ENCODE measurements around the gene USP25. TPM values are rescaled to one million over a fixed set of nuclear protein-coding genes. Genes with fewer than 3 reads are reported as not detected.

USP25 gene
- total RNA-seq, 1 donor from 2014 or later = 49.9 TPM

- Mint-ChIP-seq H3K9me3 (peaks cover 8% of the 10 kb centered on the region), H3K27ac (no peak overlapping the region), H3K4me3 (no peak overlapping the region)
Measured at GRCh38 chr21:15761507-15762100, 31.8 kb downstream of the USP25 start.

DNA sequence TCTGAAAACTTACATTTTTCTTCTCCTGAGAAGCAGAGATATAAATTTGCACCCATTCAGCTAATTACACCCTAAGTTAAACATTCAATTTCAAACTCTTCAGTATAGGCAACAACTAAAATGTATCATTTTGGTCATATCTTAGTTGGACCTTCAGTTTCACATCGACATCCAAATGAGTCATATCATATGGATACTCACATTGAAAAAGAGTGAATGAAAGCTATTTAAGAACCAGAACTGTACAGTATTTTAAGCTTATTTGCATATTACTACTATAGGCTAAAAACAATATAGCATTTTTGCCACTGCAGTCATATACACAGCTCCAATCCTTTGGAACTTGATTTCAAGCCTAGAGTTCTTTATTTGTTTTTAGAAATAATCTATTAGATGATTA lies 33.6 kb downstream of the USP25 start:
- peaks cover 22% of the 10 kb centered on the region for H3K4me1 Mint-ChIP-seq (ENCODE audit: unreplicated experiment)

More at GRCh38 chr21:15761507-15762100, 31.8 kb downstream of the USP25 start:
- no peak for DNase-seq (ENCODE audit: extremely low spot score, unreplicated experiment)
- TF ChIP-seq, protein P1, sequence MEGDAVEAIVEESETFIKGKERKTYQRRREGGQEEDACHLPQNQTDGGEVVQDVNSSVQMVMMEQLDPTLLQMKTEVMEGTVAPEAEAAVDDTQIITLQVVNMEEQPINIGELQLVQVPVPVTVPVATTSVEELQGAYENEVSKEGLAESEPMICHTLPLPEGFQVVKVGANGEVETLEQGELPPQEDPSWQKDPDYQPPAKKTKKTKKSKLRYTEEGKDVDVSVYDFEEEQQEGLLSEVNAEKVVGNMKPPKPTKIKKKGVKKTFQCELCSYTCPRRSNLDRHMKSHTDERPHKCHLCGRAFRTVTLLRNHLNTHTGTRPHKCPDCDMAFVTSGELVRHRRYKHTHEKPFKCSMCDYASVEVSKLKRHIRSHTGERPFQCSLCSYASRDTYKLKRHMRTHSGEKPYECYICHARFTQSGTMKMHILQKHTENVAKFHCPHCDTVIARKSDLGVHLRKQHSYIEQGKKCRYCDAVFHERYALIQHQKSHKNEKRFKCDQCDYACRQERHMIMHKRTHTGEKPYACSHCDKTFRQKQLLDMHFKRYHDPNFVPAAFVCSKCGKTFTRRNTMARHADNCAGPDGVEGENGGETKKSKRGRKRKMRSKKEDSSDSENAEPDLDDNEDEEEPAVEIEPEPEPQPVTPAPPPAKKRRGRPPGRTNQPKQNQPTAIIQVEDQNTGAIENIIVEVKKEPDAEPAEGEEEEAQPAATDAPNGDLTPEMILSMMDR (conservative IDR thresholded peaks at IDR 0.05) = no peak
- H3K4me1 Mint-ChIP-seq (ENCODE audit: unreplicated experiment) = peaks cover 12% of the 10 kb centered on the region
- H3K36me3 Mint-ChIP-seq = peaks cover 31% of the 10 kb centered on the region
- H3K27me3 Mint-ChIP-seq = no peaks in the 10 kb centered on the region

GRCh38 chr21:15764878-15765277 lies 35.1 kb downstream of the USP25 start:
- no peaks in the 10 kb centered on the region for H3K27me3 Mint-ChIP-seq
- no peak for DNase-seq (ENCODE audit: extremely low spot score, unreplicated experiment)
- TF ChIP-seq, protein P1 (conservative IDR thresholded peaks at IDR 0.05) = no peak
- no peak overlapping the region for H3K4me3 Mint-ChIP-seq
- no peak overlapping the region for H3K27ac Mint-ChIP-seq
- peaks cover 24% of the 10 kb centered on the region for H3K4me1 Mint-ChIP-seq (ENCODE audit: unreplicated experiment)
- H3K36me3 Mint-ChIP-seq = peaks cover 34% of the 10 kb centered on the region
- no peaks in the 10 kb centered on the region for H3K9me3 Mint-ChIP-seq

More for the DNA sequence above, 33.6 kb downstream of the USP25 start:
- no peaks in the 10 kb centered on the region for H3K27me3 Mint-ChIP-seq
- no peaks in the 10 kb centered on the region for H3K9me3 Mint-ChIP-seq
- H3K27ac Mint-ChIP-seq = no peak overlapping the region
- TF ChIP-seq, protein P1 (conservative IDR thresholded peaks at IDR 0.05) = no peak
- peaks cover 31% of the 10 kb centered on the region for H3K36me3 Mint-ChIP-seq
- no peak for DNase-seq (ENCODE audit: extremely low spot score, unreplicated experiment)
- no peak overlapping the region for H3K4me3 Mint-ChIP-seq

DNA sequence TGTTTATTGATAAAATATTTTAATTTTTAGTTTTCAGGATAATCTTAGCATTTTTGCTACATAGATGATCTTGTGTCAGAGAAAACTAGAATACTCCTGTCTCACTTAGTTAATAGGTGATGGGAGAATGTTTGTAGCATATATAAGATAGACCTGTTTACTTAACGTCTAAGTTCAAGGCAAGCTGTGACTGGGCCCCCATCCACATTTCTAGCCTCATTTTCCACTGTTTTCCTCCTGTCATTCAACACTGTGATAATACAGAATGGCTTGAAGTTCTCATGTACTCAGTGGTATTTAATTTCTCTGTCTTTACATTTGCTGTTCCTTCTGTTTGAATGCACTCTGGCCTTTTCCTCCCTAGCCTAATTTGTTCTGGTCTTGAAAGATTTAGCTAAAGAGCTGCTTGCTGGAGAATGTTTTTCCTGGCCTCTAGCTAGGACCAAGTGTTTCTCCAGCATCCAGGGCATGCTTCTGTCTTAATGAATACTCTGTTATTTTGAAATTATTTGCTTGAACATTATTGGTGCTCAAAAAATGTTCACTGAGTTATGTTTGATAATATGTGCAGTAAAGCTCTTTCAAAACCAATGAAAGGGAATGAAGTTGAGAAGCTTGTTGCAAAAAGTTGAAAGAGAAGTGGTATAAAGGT lies 37.3 kb downstream of the USP25 start:
- TF ChIP-seq, protein P1 (conservative IDR thresholded peaks at IDR 0.05) = no peak
- H3K27me3 Mint-ChIP-seq = no peaks in the 10 kb centered on the region
- H3K36me3 Mint-ChIP-seq = peaks cover 37% of the 10 kb centered on the region
- no peak overlapping the region for H3K27ac Mint-ChIP-seq
- no peak for DNase-seq (ENCODE audit: extremely low spot score, unreplicated experiment)
- H3K4me3 Mint-ChIP-seq = no peak overlapping the region
- H3K9me3 Mint-ChIP-seq = no peaks in the 10 kb centered on the region
- H3K4me1 Mint-ChIP-seq (ENCODE audit: unreplicated experiment) = peaks cover 13% of the 10 kb centered on the region

DNA sequence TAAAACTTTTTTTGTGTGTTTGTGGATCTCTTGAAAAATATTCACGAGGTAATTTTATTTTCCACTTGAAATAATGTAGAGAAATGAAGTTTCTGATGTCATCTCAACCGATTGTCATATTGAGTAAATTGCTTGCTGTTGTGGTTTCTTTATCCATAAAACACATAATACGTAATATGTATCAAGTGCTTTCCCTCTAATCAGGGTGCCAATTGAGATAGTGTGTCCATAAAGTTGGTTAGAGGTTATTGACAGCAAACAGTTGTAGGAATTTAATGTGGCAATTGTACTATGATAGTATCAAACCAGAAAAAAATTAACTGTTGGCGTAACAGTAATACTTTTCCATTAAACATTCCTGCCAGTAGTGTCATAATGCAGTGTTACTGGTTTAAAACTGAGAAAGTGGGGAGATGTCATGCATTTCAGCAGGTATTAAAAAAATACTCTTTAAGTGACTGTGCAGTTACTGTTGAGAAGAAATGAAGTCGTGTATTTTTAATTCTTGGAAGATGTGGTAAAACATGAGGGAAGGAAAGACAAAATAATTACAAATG lies 38.3 kb downstream of the USP25 start:
- H3K4me1 Mint-ChIP-seq (ENCODE audit: unreplicated experiment) = peaks cover 13% of the 10 kb centered on the region
- peaks cover 34% of the 10 kb centered on the region for H3K36me3 Mint-ChIP-seq
- TF ChIP-seq, protein P1 (conservative IDR thresholded peaks at IDR 0.05) = no peak
- no peak for DNase-seq (ENCODE audit: extremely low spot score, unreplicated experiment)
- H3K4me3 Mint-ChIP-seq = no peak overlapping the region
- H3K27ac Mint-ChIP-seq = no peak overlapping the region
- no peaks in the 10 kb centered on the region for H3K27me3 Mint-ChIP-seq
- H3K9me3 Mint-ChIP-seq = peaks cover 3% of the 10 kb centered on the region

Measured in type B pancreatic cell (in vitro differentiated cells).